Suprapubic skin (tissue), 3 donors: ENCODE measurements around the gene SMYD3.

Experiments
- POLR2A ChIP-seq, 2 donors: fragments of 450-650 bp; IDR thresholded peaks; one replicate each; pipeline ENCODE4 v1.6.1; 2017; ENCODE audit warnings: antibody characterized with exemption in 2 of 2, mild to moderate bottlenecking in 2 of 2, moderate library complexity in 2 of 2
- TF ChIP-seq, protein P1 (sequence below), 2 donors: fragments of 200-600 bp in 1 of 2; fragments of 450-650 bp in 1 of 2; sonication (generic) in 1 of 2; IDR thresholded peaks; one replicate each; pipeline ENCODE4 v1.5.1; 2016 to 2019; ENCODE audit warnings: antibody characterized with exemption in 2 of 2, mild to moderate bottlenecking in 1 of 2, moderate library complexity in 1 of 2

- TF ChIP-seq POLR2A (IDR thresholded peaks at IDR 0.05), result no peak
- TF ChIP-seq, protein P1, sequence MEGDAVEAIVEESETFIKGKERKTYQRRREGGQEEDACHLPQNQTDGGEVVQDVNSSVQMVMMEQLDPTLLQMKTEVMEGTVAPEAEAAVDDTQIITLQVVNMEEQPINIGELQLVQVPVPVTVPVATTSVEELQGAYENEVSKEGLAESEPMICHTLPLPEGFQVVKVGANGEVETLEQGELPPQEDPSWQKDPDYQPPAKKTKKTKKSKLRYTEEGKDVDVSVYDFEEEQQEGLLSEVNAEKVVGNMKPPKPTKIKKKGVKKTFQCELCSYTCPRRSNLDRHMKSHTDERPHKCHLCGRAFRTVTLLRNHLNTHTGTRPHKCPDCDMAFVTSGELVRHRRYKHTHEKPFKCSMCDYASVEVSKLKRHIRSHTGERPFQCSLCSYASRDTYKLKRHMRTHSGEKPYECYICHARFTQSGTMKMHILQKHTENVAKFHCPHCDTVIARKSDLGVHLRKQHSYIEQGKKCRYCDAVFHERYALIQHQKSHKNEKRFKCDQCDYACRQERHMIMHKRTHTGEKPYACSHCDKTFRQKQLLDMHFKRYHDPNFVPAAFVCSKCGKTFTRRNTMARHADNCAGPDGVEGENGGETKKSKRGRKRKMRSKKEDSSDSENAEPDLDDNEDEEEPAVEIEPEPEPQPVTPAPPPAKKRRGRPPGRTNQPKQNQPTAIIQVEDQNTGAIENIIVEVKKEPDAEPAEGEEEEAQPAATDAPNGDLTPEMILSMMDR (IDR thresholded peaks at IDR 0.05), result no peak
Measured at GRCh38 chr1:246280551-246280950, 226.5 kb downstream of the SMYD3 start.
